Small intestine (tissue), 7 donors: ENCODE measurements around the gene KIF1A. TPM values are rescaled to one million over a fixed set of nuclear protein-coding genes. Genes with fewer than 3 reads are reported as not detected.
"Not testable (repeated sequence)": the region's sequence is repeated elsewhere in the genome, so short reads cannot be mapped to it uniquely, and the experiment has no call there.

Experiments used
- DNase-seq, 2 donors: peaks; one replicate each; pipeline versions ENCODE4 v3.0.0 to v3.0.0-alpha.2; 2013
- FAIRE-seq: peaks from 2 replicates; lab custom pipeline; 2012; peaks lifted over from hg19 to GRCh38; lab: Jason Lieb, UNC
- H3K27ac ChIP-seq, 3 donors: one replicate each; pipeline ENCODE4 v1.5.1; 2013; ENCODE audit warnings: low read length in 2 of 3, mild to moderate bottlenecking in 2 of 3, control low read depth in 1 of 3, inconsistent platforms in 1 of 3, low read depth in 1 of 3, moderate library complexity in 1 of 3
- H3K27me3 ChIP-seq, 3 donors: one replicate each; pipeline ENCODE4 v1.6.1; 2013; ENCODE audit warnings: low read length in 3 of 3, inconsistent platforms in 1 of 3; ENCODE audit not compliant: control insufficient read depth in 3 of 3, insufficient read depth in 3 of 3
- H3K36me3 ChIP-seq, 3 donors: one replicate each; pipeline ENCODE4 v1.6.1; 2013; ENCODE audit warnings: low read length in 3 of 3, inconsistent platforms in 1 of 3, low read depth in 1 of 3, mild to moderate bottlenecking in 1 of 3, moderate library complexity in 1 of 3; ENCODE audit not compliant: control insufficient read depth in 3 of 3, insufficient read depth in 2 of 3
- H3K4me1 ChIP-seq, 3 donors: one replicate each; pipeline ENCODE4 v1.6.1; 2013; ENCODE audit warnings: low read length in 2 of 3, inconsistent platforms in 1 of 3, low read depth in 1 of 3, mild to moderate bottlenecking in 1 of 3, moderate library complexity in 1 of 3; ENCODE audit not compliant: control insufficient read depth in 3 of 3, insufficient read depth in 2 of 3
- H3K4me3 ChIP-seq, 3 donors: one replicate each; pipeline ENCODE4 v1.5.1; 2013; ENCODE audit warnings: low read length in 3 of 3, control low read depth in 1 of 3, inconsistent platforms in 1 of 3, low read depth in 1 of 3, mild to moderate bottlenecking in 1 of 3, moderate library complexity in 1 of 3
- H3K9me3 ChIP-seq, 2 donors: one replicate each; pipeline ENCODE4 v1.6.1; 2013; ENCODE audit warnings: low read depth in 1 of 2, low read length in 1 of 2; ENCODE audit not compliant: control insufficient read depth in 2 of 2, insufficient read depth in 1 of 2
- WGBS, 3 donors: extraction: QIAGEN DNeasy Blood & Tissue Kit; methylation state at CpG; one replicate each; pipeline ENCODE4 v1.1.7; 2013; 5-methylcytosine and 5-hydroxymethylcytosine counted together
- polyA plus RNA-seq, 4 donors: library from polyadenylated mRNA; stranded (reverse) in 3 of 4; unstranded in 1 of 4; fragments of 200-250 nt in 3 of 4; fragments of 120-200 nt in 1 of 4; gene quantifications; one replicate each; pipeline versions ENCODE4 v1.2.1 to v1.2.3, GENCODE V29; 2013
- donor health status: healthy with polysubstance abuse.
- donor health status: control.
- donor health status: control.
- donor health status: Bipolar disorder and iron deficiency.
- donor health status: healthy.

KIF1A gene
- polyA plus RNA-seq, 4 donors: 0.27 to 7.7 (median 1.9) TPM

GRCh38 chr2:240680185-240680584 lies 139.8 kb downstream of the KIF1A start:
- FAIRE-seq, H3K4me3 ChIP-seq, H3K27ac ChIP-seq, H3K4me1 ChIP-seq, DNase-seq, H3K27me3 ChIP-seq, H3K9me3 ChIP-seq, H3K36me3 ChIP-seq: not testable (repeated sequence)
- whole genome bisulfite sequencing, 3 donors: 22 to 39% (median 31%) methylated on average over 1 to 2 of the region's 11 CpGs

GRCh38 chr2:240678909-240679308 lies 141.1 kb downstream of the KIF1A start:
- not testable (repeated sequence) for H3K27me3 ChIP-seq, FAIRE-seq, H3K27ac ChIP-seq, DNase-seq, H3K4me1 ChIP-seq, H3K36me3 ChIP-seq, H3K9me3 ChIP-seq, H3K4me3 ChIP-seq
- no CpG with 5 or more reads among the region's 19 CpGs for WGBS, 3 donors

GRCh38 chr2:240678043-240678442 lies 142.0 kb downstream of the KIF1A start:
- DNase-seq, H3K9me3 ChIP-seq, H3K4me1 ChIP-seq, H3K27ac ChIP-seq, FAIRE-seq, H3K27me3 ChIP-seq, H3K4me3 ChIP-seq, H3K36me3 ChIP-seq: not testable (repeated sequence)
- 28 to 57% (median 39%) methylated on average over 3 to 6 of the region's 14 CpGs for WGBS, 3 donors

- no CpG with 5 or more reads among the region's 24 CpGs for WGBS, 3 donors
- DNase-seq, FAIRE-seq, H3K4me1 ChIP-seq, H3K27ac ChIP-seq, H3K9me3 ChIP-seq, H3K4me3 ChIP-seq, H3K36me3 ChIP-seq: not testable (repeated sequence)
- H3K27me3 ChIP-seq: peaks cover 6 to 24% (median 16%) of the 10 kb centered on the region in 3 donors
These were observed 144.7 kb downstream of the KIF1A start for GRCh38 chr2:240675345-240675744.

DNA sequence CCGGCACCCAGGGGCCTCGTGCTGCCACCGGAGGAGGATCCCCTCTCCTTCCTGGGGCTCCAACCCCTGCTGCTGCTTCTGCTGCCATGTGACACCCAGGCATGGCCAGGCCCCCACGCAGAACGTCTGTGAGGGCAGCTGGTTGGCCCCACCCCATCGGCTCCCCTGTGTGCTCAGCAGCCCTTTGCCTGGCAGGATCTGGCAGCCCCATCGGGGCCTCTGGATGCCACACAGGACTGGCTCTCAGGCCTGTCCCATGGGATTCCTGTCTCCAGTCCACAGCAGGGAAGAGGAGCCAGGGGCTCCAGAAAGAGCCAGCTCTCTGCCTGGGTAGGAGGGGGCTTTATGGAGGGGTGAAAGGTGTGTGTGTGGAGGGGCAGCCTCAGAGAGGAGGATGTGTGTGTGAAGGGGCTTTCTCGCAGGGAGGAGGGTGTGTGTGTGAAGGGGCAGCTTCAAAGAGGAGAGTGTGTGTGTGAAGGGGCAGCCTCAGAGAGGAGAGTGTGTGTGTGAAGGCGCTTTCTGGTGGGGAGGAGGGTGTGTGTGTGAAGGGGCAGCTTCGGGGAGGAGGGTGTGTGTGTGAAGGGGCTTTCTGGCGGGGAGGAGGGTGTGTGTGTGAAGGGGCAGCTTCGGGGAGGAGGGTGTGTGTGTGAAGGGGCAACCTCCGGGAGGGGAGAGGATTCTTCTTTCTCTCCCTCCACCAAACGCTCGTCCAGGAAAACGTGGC lies 145.4 kb downstream of the KIF1A start:
- WGBS, 3 donors: 19 to 33% (median 32%) methylated on average over 10 to 12 of the region's 16 CpGs
- H3K27ac ChIP-seq, H3K4me3 ChIP-seq, DNase-seq, H3K9me3 ChIP-seq, H3K36me3 ChIP-seq, H3K4me1 ChIP-seq, FAIRE-seq: not testable (repeated sequence)
- H3K27me3 ChIP-seq: peaks cover 6 to 28% (median 17%) of the 10 kb centered on the region in 3 donors

GRCh38 chr2:240672701-240673190 lies 147.3 kb downstream of the KIF1A start:
- no peak overlapping the region for H3K4me3 ChIP-seq
- FAIRE-seq (no peak), DNase-seq (no peak)
- H3K36me3 ChIP-seq: no peaks in the 10 kb centered on the region
- 6 to 8% (median 8%) methylated on average over 43 to 55 of the region's 55 CpGs for WGBS, 3 donors
- H3K27me3 ChIP-seq: peaks cover 6 to 28% (median 17%) of the 10 kb centered on the region in 3 donors
- no peak overlapping the region for H3K27ac ChIP-seq
- H3K9me3 ChIP-seq: no peaks in the 10 kb centered on the region
- no peaks in the 10 kb centered on the region for H3K4me1 ChIP-seq

DNA sequence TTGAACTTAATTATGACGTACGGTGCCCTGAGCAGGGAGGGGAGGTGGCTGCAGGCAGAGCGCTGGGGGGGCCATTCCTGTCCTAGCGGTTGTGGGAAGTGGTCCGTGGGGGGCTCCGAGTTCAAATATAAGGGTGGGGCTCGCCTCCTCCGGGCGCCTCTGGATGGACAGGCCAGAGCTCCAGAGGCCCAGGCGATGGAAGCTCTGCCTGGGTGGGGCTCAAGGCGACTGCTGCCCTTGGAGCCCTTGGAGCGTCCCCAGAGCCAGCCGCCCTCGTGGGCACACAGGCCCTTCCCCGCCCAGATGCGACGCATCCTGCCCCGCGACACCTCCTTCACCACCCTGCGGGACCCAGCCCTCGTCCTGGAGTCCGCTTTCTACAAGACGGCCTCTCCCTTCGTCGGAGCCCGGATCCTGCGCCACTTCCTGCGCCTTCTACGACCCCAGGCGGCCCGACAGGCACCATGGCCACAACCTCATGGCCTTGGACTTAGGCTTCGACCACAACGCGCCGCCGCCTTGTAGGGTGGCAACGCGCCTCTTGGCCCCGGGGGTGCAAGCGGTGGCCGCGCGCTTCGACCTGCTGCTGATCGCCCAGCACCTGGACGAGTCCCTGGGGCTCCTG lies 147.8 kb downstream of the KIF1A start:
- no peaks in the 10 kb centered on the region for H3K9me3 ChIP-seq
- H3K36me3 ChIP-seq: no peaks in the 10 kb centered on the region
- H3K27me3 ChIP-seq: peaks cover 6 to 28% (median 17%) of the 10 kb centered on the region in 3 donors
- no peak overlapping the region for H3K27ac ChIP-seq
- WGBS, 3 donors: 49 to 53% (median 51%) methylated on average over 42 to 46 of the region's 46 CpGs
- no peak for DNase-seq
- no peaks in the 10 kb centered on the region for H3K4me1 ChIP-seq
- no peak overlapping the region for H3K4me3 ChIP-seq
- FAIRE-seq: no peak

GRCh38 chr2:240670950-240671349 lies 149.1 kb downstream of the KIF1A start:
- DNase-seq (no peak), FAIRE-seq (no peak)
- H3K4me1 ChIP-seq: no peaks in the 10 kb centered on the region
- H3K36me3 ChIP-seq: no peaks in the 10 kb centered on the region
- no peak overlapping the region for H3K27ac ChIP-seq
- H3K9me3 ChIP-seq: no peaks in the 10 kb centered on the region
- H3K4me3 ChIP-seq: no peak overlapping the region
- WGBS, 3 donors: 73 to 77% (median 77%) methylated on average over 4 of the region's 4 CpGs
- H3K27me3 ChIP-seq: peaks cover 6 to 28% (median 17%) of the 10 kb centered on the region in 3 donors
